GM13977 (cell line): Measurements from ENCODE around the gene AP4M1.

Source experiments
- DNase-seq: peaks from one replicate; pipeline ENCODE4 v3.0.0; 2012; ENCODE audit warnings: low spot score
- in situ Hi-C: fragments of 300-500 bp; cut with MboI; formaldehyde crosslinking; loops from one replicate; pipeline ENCODE4 v1.12.0; 2022; ENCODE audit warnings: low sequenced_read_pairs, low pct_unique_long_range_greater_than_20kb, mixed read lengths, inconsistent platforms; ENCODE audit not compliant: unreplicated experiment
- TF ChIP-seq, protein P1 (sequence below): IDR thresholded peaks from 2 replicates; pipeline ENCODE4 v1.5.1; 2012; ENCODE audit warnings: mild to moderate bottlenecking, control low read depth; ENCODE audit not compliant: insufficient read depth; ENCODE audit errors: extremely low read depth, missing control alignments

Gene AP4M1

DNA sequence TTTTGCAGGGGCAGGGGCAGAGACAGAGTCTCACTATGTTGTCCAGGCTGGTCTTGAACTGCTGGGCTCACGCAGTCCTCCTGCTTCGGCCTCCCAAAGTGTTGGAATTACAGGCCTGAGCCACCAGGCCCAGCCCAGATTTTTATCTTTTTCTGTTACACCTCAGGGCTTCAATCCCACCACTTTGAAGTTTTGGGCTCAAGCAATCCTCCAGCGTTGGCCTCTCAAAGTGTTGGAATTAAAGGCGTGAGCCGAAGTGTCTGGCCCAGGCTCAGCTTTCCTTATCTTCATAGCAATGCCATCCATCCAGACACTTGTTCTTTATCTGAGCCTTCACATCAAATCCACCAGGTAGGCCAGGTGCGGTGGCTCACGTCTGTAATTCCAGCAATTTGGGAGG, 13.6 kb downstream of the AP4M1 start:
- in situ Hi-C loops = no loop called here
- no peak for DNase-seq
- TF ChIP-seq, protein P1, sequence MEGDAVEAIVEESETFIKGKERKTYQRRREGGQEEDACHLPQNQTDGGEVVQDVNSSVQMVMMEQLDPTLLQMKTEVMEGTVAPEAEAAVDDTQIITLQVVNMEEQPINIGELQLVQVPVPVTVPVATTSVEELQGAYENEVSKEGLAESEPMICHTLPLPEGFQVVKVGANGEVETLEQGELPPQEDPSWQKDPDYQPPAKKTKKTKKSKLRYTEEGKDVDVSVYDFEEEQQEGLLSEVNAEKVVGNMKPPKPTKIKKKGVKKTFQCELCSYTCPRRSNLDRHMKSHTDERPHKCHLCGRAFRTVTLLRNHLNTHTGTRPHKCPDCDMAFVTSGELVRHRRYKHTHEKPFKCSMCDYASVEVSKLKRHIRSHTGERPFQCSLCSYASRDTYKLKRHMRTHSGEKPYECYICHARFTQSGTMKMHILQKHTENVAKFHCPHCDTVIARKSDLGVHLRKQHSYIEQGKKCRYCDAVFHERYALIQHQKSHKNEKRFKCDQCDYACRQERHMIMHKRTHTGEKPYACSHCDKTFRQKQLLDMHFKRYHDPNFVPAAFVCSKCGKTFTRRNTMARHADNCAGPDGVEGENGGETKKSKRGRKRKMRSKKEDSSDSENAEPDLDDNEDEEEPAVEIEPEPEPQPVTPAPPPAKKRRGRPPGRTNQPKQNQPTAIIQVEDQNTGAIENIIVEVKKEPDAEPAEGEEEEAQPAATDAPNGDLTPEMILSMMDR = no peak

DNA sequence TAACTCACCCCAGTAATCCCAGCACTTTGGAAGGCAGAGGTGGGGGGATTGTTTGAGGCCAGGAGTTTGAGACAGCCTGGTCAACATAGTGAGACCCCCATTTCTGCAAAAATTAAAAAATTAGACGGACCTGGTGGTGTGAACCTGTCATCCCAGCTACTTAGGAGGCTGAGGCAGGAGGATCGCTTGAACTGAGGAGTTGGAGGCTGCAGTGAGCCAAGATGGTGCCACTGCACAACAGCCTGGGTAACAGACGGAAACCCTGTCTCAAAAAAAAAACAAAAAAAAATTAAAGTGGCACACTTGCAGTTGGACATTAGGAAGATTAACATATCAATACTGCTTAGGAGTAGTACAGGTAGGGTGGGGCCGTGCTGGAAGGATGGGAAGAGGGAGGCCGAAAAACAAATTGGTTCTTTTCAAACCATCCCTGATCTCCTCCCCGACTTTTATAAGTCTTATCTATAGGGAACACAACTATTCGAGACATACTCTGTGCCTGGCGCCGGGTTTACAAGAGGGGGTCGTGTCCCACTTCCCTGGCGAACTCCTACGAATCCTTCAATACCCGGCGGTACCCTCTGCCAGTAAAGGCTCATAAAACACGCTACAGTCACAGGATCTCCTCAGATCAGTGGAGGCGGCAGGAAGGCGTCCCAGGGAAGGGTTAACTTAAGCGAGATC, 17.1 kb downstream of the AP4M1 start:
- peak; percentile 33 for DNase-seq
- TF ChIP-seq, protein P1 = no peak
- in situ Hi-C loops = no loop called here

DNA sequence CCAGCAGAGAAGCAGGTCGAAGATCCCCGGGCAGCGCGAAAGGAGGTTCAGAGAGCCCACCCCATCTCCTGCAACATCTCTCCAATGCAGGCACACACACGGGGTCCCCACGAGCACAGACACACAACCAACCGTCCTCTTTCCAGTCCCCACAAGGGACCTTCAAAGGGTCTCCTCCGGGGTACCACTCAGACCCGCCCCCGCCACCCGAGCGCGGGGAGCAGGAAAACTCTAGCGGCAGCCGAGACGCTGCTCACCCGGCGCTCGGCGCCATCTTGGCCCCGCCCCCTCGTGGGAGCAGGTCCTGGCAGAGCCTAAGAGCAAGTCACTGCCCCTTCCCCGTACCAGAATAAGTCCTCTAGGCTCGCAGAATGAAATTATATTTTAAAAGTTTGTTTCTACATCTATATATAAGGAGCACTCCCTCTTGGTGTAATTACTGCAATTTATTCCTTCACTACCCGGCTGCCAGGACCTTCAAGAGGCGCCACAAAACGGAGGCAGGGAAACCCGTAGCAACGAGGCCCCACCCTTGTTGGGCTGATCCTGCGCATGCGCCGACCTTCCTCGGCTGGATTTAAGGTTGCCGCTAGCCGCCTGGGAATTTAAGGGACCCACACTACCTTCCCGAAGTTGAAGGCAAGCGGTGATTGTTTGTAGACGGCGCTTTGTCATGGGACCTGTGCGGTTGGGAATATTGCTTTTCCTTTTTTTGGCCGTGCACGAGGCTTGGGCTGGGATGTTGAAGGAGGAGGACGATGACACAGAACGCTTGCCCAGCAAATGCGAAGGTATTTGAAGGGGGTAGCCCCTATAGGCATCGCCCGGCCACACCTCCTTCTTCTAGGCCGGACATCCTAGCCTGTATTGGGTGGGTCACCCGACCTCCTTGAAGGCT, 17.9 kb downstream of the AP4M1 start, which contains the start of the genes CNPY4 and TAF6:
CNPY4 (plus strand) TSS at position 563 of the 898 bp plus-strand sequence; CDS start at position 674, 111 bp downstream.
TAF6 (minus strand) TSS at position 287 of the 898 bp plus-strand sequence. CDS start 5,149 bp downstream, outside the sequence.
- in situ Hi-C loops = no loop called here
- peak; percentile 98 for DNase-seq
- TF ChIP-seq, protein P1 = no peak

DNA sequence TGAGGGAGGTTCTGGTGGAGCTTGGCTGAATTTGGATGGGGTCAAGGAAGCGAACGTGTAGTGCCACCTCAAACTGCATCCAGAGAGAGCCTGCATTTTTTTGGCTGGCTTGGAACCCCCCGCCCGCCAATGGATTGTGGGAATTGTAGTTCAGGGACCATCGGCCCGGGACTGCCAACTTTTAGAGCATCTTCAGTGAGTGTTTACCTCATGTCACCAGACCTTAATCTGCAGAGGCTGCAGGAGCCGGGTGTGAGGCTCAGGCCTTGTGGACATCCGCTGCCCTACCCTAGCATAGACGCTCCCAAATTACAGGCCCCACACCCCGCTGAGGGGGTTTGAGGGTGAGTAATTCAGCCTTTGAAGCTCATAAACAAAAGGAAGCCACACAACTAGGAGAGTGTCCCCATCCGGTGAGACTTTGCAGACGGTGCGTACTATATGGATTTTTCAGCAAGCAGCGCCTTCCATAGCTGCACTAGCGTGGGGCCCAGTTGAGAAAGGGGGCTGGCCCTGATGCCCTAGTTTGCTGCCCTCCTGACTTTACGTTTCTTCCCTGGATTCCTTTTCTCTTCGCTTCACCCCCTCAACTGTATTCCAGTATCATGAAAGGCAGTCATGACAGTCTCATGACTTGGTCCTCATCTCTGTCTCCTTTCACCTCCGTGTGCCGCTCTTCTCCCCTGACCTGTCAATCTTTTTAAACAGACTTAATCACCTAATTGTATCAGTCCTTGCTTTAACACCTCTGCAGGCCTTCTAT, 18.7 kb downstream of the AP4M1 start:
- in situ Hi-C loops = no loop called here
- DNase-seq = no peak
- TF ChIP-seq, protein P1 = no peak

DNA sequence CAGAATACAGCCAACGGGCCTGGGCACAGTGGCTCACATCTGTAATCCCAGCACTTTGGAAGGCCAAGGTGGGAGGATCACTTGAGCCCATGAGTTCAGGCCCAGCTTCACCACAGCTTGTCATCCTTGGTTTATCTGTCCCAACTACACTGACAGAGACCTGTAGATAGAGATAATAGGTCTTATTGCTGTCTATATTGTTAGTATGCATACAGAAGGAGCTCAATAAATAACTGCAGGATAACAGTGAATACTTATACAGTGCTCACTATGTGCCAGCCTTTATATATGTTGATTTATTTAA, 19.2 kb downstream of the AP4M1 start:
- in situ Hi-C loops = no loop called here
- no peak for DNase-seq
- TF ChIP-seq, protein P1 = no peak

DNA sequence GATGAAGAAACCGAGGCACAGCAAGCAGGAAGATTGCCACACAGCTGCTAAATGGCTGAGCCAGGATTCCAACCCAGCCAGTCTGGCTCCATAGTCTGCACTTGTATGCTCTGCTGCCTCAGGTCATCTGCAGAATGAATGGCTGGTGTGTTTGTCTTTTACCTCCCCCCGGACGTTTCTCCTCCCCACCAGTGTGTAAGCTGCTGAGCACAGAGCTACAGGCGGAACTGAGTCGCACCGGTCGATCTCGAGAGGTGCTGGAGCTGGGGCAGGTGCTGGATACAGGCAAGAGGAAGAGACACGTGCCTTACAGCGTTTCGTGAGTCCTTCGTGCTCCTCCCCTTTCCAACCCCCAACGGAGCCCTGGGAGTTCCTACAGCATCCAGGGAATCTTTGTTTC, 20.6 kb downstream of the AP4M1 start:
- in situ Hi-C loops = no loop called here
- TF ChIP-seq, protein P1 = no peak
- no peak for DNase-seq
